ENCODE data around the gene LDLRAD4.
"Not testable (repeated sequence)": the region's sequence is repeated elsewhere in the genome, so short reads cannot be mapped to it uniquely, and the experiment has no call there.

The LDLRAD4 gene

DNA sequence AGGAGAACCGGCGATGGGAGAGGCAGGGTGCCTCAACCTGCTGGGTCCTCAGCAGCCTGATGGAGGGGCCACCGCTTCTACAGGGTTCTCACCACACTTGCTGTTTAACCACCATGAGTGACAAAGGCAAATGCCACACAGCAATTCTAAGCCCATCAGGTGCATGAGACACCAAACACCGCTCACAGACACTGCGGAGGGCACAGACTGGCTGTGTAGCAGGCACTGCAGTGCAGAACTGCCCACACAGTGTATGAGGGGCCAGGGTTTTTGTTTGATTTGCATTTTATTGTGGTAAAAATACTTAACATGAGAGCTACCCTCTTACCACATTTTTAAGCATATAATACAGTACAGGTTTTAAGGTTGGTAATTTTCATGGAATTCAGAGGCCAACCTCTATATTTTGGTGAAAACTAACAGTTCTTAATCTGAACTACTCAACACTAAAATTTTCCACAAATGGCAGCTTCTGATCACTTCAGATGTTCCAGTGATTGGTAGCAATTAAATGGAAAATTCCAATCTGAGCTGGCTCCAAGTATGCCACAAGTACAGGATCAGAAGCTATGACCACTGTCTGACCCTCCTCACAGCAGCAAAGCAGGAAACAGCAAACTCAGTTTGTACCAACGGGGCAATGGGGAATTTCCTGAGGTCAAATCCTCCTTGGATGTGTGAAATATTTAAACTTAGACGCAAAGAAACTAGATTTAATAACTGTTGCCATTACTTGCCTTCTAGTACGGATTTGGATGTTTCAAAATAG lies 440.1 kb downstream of the LDLRAD4 start:
- DNase-seq (ENCODE audit: low read depth, low spot score), result no peak

DNA sequence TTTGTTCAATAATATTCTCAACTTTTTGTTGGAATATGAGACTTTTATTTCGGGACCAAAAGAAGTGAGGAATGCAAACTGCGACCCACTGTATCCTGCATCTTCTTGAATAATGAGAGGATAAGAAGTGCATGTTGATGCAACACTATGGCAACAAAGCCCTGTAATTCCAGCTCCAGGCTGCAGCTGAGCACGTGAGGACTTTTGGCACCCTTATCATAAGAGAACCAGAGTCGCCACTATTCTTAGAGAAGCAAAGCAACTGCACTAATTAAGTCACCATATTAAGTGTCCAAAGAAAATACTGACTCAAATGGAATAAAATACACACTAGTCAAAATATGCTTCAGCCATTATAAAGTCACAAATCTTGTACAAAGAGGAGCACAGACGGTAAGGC lies 441.9 kb downstream of the LDLRAD4 start:
- DNase-seq (ENCODE audit: low read depth, low spot score), result no peak

DNA sequence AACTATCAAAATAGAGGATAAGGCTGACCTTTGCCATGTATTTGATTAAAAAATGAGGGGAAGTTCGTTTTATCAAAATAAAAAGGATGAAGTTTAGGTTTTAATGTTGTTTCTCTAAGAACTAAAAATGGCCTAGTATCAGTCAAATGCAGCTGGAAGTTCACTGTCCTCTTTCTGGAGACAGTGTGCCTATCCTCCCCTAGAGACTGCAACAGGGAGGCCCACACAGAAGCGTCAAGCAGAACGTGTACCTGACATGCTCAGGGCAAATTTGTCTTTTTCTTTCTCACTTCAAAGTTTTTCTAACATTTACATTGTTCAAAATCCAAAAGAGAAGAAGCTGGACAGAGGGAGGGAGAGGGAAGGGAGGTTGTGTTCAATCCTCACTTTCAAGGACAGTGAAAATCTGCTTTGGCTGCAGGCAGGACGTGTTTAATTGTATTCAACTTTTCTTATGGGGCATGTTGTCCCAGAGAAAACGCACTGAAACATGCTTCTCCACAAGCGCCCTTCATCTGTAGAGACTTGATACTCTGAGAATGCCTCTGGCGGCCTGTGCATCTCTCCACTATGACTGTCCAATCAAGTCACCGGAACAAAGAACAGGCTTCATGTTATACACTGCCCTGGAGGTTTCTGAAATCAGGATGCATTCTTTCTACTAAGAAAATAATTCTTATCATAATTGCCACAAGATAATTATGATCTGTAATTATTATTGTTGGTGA lies 442.7 kb downstream of the LDLRAD4 start:
- DNase-seq (ENCODE audit: low read depth, low spot score), result no peak

DNA sequence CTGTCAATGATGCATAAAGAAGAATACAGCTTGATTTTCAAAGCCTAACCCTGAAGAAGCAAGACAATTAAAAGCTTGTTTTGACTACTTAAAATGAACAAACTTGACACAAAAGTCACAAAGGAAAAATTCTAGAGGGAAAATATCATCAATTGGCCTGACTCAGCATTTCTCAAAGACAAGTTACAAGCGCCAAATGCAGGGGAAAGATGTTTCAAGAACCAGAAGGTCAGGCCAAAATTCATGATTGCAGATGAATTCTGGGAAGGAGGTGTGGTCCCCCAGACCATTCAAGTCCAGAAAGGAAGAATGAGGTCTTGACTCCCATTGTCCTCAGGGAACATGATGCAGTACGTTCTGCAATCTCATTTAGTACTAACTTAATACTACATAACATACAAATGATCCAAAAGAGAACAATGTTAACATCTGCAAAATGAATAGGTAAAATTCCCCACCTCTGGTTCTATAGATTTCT lies 443.3 kb downstream of the LDLRAD4 start:
- DNase-seq (ENCODE audit: low read depth, low spot score), result no peak

DNA sequence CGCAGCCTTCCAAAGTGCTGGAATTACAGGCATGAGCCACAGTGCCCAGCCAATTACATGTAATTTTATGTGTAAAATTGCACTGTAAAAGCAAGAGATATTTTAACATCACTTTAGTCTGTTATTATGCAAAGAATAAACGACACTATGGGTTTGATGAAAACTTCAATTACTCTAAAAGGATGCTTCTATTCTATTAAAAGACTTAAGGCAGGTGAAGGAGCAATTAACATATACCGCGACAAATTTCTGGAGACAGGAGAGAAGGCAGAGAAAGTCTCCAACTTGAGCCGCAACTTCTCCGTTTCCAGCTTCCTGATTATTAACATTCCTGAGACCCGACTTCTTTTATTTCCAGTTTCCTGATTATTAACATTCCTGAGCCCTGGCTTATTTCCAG lies 454.1 kb downstream of the LDLRAD4 start:
- no peak for DNase-seq (ENCODE audit: low read depth, low spot score)

DNA sequence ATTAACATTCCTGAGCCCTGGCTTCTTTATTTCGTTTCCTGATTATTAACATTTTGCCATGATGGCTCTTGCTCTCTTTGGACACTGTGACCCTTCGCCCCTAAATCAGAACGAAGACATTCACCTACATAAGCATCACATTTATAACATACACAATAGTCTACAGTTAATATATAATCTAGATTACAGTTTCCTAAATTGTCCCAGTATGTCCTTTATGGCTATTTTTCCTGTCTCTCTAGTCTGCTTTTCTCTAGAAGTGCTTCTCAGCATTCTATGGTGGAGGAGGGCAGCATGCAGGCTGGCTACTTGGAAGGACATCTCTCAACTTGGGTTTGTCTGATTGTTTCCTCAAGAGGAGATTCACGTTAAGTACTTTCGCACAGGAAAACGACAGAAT lies 457.9 kb downstream of the LDLRAD4 start:
- no peak for DNase-seq (ENCODE audit: low read depth, low spot score)

DNA sequence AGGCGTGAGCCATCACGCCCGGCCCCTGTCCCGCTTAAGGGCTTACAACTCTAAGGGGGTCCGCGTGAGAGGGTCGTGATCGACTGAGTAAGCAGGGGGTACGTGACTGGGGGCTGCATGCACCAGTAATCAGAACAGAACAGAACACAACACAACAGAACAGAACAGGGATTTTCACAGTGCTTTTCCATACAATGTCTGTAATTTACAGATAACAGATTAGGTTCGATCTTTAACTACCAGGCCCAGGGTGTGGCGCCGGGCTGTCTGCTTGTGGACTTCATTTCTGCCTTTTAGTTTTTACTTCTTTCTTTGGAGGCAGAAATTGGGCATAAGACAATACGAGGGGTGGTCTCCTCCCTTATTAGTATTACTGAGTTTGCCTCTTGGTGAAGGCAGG lies 458.8 kb downstream of the LDLRAD4 start:
- DNase-seq (ENCODE audit: low read depth, low spot score), result not testable (repeated sequence)

DNA sequence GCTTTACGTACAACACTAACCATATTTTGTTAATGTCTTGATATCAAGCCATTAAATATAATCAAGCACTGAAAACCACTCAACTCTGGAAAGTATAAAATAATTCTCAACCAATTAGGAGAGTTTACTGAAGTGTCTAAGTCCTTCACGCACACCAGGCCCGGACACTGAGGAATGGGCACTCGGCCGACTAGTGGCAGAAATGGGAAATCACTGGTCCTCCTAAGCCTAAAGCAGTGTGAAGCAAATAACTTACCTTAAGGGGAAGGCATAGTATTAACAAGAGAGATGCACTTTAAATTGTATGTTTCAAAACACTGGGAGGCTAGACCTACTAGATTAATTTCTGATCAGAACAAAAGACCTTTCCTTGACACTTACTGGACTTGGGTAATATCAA lies 462.1 kb downstream of the LDLRAD4 start:
- no peak for DNase-seq (ENCODE audit: low read depth, low spot score)

DNA sequence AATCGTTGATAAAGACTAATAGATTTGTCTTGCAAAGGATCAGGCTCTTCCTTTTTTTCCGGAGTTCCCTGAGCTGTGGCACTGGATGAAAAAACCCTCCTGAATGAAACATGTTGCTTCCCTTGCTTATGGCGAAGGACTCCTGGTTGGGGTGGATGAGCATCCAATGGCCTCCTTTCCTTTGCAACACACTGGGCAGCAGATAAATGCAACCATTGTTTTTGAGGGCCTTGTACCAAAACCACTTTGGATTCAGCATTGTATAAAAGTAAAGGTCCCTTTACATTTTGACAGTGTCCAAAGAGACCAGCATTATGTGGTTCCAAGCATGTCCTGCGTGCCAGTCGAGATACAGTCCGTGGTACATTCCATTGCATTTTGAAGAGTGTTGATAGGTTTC lies 463.1 kb downstream of the LDLRAD4 start:
- DNase-seq (ENCODE audit: low read depth, low spot score), result no peak

DNA sequence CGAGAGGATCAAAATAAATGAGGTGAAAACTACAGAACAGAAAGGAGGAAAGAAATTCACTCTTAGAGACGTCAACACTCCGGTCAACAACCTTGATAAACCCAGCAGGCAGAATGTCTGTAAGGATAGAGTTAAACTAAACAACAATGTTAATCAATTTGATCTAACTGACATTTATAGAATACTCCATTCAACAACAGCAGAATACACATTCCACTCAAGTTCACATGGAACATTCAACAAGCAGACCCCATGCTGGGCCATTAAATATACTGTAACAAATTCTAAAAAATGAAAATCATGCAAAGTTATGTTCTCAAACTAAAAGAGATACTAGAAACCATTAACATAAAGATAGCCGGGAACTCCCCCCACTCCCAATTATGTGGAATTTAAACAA lies 466.0 kb downstream of the LDLRAD4 start:
- no peak for DNase-seq (ENCODE audit: low read depth, low spot score)

DNA sequence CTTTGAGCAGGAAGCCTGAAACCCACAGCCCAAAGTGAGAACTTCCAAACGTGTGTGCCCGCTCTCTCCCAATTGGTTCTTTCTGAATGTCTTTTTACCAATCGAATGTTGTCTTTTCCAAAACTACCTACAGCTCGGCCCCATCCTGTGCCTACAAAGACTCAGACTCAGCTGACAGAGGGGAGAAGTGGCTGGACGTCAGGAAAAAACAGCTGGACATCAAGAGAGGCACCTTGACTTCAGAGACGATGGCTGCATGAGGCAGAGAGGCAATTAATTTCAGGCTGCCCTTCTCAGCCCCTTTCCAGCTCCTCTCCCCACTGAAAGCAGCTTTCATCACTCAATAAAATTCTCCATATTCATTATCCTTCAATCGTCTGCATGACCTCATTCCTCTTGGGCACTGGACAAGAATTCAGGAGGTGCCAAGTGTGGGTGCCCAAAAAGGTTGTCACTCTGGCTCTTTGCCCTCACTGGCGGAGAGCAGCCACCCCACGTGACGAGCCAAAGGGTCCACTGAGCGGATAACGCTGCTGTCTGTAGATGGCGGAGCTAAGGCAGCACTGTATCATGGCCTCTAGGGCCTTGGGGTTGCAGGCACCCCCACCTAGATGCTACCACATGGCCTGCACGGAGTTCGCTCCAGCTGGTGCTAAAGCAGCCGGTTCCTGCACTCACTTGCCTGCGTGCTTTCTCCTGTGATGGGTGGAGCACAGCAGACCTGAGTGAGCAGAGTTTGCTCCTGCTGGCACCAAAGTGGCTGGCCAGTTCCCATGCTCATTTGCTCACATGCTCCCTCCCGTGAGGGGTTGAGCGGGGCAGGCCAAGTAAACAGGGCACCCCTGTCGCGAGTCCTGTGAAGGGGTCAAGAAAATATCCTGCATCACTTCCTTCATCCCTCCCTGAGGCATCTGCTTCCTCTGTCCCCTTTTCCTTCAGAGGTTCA lies 469.9 kb downstream of the LDLRAD4 start:
- DNase-seq (ENCODE audit: low read depth, low spot score), result no peak

DNA sequence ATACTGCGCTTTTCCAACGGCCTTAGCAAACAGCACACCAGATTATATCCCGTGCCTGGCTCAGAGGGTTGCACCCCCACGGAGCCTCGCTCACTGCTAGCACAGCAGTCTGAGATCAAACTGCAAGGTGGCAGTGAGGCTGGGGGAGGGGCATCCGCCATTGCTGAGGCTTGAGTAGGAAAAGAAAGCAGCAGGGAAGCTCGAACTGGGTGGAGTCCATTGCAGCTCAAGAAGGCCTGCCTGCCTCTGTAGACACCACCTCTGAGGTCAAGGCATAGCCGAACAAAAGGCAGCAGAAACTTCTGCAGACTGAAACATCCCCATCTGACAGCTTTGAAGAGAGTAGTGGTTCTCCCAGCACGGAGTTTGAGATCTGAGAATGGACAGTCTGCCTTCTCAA lies 471.5 kb downstream of the LDLRAD4 start:
- not testable (repeated sequence) for DNase-seq (ENCODE audit: low read depth, low spot score)

DNA sequence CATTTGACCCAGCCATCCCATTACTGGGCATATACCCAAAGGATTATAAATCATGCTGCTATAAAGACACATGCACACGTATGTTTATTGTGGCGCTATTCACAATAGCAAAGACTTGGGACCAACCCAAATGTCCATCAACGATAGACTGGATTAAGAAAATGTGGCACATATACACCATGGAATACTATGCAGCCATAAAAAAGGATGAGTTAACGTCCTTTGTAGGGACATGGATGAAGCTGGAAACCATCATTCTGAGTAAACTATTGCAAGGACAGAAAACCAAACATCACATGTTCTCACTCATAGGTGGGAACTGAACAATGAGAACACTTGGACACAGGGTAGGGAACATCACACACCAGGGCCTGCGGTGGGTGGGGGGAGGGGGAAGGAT lies 476.8 kb downstream of the LDLRAD4 start:
- DNase-seq (ENCODE audit: low read depth, low spot score), result not testable (repeated sequence)

DNA sequence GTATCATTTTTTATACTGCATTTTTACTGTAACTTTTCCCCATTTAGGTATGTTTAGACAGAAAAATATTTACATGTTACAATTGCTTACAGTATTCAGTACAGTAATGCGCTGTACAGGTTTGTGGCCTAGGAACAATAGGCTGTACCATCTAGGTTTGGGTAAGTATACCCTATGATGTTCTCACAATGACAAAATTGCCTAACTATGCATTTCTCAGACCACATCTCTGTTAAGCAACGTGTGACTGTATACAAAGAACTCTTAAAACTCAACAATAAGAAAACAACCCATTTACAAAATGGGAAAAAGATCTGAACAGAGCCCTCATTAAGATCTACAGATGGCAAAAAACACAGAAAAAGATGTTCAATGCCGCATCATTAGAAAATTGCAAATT lies 478.4 kb downstream of the LDLRAD4 start:
- no peak for DNase-seq (ENCODE audit: low read depth, low spot score)

DNA sequence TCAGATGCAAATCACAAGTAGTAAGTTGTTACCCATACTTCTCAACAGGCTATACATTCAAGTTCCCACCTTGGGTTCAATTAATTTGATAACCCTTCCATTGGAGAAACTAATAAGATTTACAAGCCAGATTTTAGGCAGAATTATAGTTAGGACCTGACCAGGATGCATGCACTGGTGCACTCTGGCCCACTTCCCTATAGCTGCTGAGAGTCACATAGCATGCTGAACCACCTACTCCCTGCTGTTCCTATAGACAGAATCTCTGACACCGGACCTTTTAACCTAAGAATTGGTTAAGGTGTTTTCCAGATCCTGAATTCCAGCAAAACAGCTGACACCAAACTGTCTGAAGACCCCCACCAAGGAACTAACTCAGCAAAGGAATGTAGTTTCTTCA lies 481.6 kb downstream of the LDLRAD4 start:
- no peak for DNase-seq (ENCODE audit: low read depth, low spot score)
